Activated CD4-positive, alpha-beta T cell treated with anti-CD3 and anti-CD28 coated beads, Interleukin-2, amount 10 ng/mL, durations not matched to agents 7 days and 5 days (primary cell): ENCODE data around the gene STAT5A. TPM values are rescaled to one million over a fixed set of nuclear protein-coding genes. Genes with fewer than 3 reads are reported as not detected.
A peak's percentile ranks its signal among the peaks of the same experiment; 100 is the strongest.

Experiments
- CTCF ChIA-PET: fragments of 350-600 bp; sonication (Branson Sonifier 250); formaldehyde crosslinking; loops from one replicate; lab custom pipeline; 2021; ENCODE audit warnings: antibody characterized with exemption; lab: Charles Lee
- POLR2A ChIA-PET: fragments of 350-600 bp; sonication (Branson Sonifier 250); formaldehyde crosslinking; loops from one replicate; lab custom pipeline; 2021; ENCODE audit warnings: antibody characterized with exemption; lab: Charles Lee
- DNase-seq: peaks from one replicate; pipeline ENCODE4 v3.0.0-alpha.2; 2020
- H3K27ac Mint-ChIP-seq: one replicate; pipeline ENCODE4 v1.8.0; 2021; ENCODE audit warnings: mild to moderate bottlenecking, moderate library complexity, mixed read lengths
- H3K27me3 Mint-ChIP-seq: one replicate; pipeline ENCODE4 v1.8.0; 2021; ENCODE audit warnings: mixed read lengths
- H3K36me3 Mint-ChIP-seq: one replicate; pipeline ENCODE4 v1.8.0; 2021; ENCODE audit warnings: low read depth, mixed read lengths
- H3K4me1 Mint-ChIP-seq: one replicate; pipeline ENCODE4 v1.8.0; 2021; ENCODE audit warnings: mixed read lengths
- H3K4me3 Mint-ChIP-seq: one replicate; pipeline ENCODE4 v1.8.0; 2021; ENCODE audit warnings: mild to moderate bottlenecking, moderate library complexity, mixed read lengths
- H3K9me3 Mint-ChIP-seq: one replicate; pipeline ENCODE4 v1.8.0; 2021; ENCODE audit warnings: mixed read lengths
- total RNA-seq, 2 experiments: library from RNA; stranded (reverse); gene quantifications; one replicate each; pipeline ENCODE4 v1.2.3, GENCODE V29; 2021

Gene STAT5A
- total RNA-seq, 2 experiments from 2014 or later = 99.5 to 108 TPM

- no peak for DNase-seq
- Mint-ChIP-seq H3K36me3 (peaks cover 13% of the 10 kb centered on the region), H3K4me1 (peaks cover 33% of the 10 kb centered on the region), H3K27ac (peak overlapping the region; percentile 85), H3K9me3 (no peaks in the 10 kb centered on the region), H3K27me3 (no peaks in the 10 kb centered on the region), H3K4me3 (peak overlapping the region; percentile 72)
- CTCF ChIA-PET = interaction anchor here (0.6 to 1.4 kb wide), 6 partner anchors 10 to 163 kb away, joined by 3 to 4 read pairs (median 3); no protein-coding TSS in a partner anchor
- POLR2A ChIA-PET = interaction anchor here (0.6 kb wide), 1 partner anchor 111 kb away, joined by 4 read pairs; the partner anchor contains the start of gene STAT3
These were observed 11.0 kb upstream of the STAT5A start for GRCh38 chr17:42277342-42277712.

GRCh38 chr17:42279776-42280630 is 8.3 kb upstream of the STAT5A start:
- CTCF ChIA-PET = interaction anchor here (0.7 to 1.0 kb wide), 2 partner anchors 123 to 133 kb away, joined by 3 read pairs; no protein-coding TSS in a partner anchor
- Mint-ChIP-seq H3K36me3 (peaks cover 4% of the 10 kb centered on the region), H3K9me3 (no peaks in the 10 kb centered on the region), H3K27me3 (no peaks in the 10 kb centered on the region), H3K27ac (no peak overlapping the region), H3K4me1 (peaks cover 19% of the 10 kb centered on the region), H3K4me3 (no peak overlapping the region)
- DNase-seq = no peak
- POLR2A ChIA-PET = no interaction called here

- H3K27me3 Mint-ChIP-seq = no peaks in the 10 kb centered on the region
These were observed 6.7 kb upstream of the STAT5A start for GRCh38 chr17:42281571-42282096.

DNA sequence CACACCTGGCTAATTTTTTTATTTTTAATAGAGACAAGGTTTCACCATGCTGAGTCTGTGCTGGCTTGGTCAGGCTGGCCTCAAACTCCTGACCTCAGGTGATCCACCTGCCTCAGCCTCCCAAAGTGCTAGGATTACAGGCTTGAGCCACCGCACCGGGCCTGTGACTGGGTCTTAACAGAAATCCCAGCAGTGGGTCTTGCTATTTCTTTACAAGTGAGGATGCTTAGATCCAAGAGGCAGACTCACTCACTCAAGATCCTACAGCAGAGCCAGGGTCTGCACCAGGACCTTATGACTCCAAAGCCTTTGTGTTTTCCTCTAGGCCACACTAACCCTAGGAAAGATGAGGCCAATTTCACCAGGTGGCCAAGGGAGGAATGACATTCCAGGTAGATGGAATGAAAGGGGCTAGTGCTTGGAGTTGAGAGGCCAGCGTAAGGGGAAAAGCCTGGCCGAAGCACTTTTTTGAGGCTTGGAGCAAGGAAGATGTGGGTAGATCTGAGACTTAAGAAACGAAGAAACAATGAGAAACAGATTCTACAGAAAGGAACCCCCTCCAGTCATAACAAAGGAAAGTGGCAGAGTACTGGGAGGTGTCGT is 5.7 kb upstream of the STAT5A start:
- Mint-ChIP-seq H3K9me3 (no peaks in the 10 kb centered on the region), H3K4me1 (peaks cover 30% of the 10 kb centered on the region), H3K4me3 (no peak overlapping the region), H3K27ac (no peak overlapping the region), H3K27me3 (no peaks in the 10 kb centered on the region), H3K36me3 (peaks cover under 1% of the 10 kb centered on the region)
- POLR2A ChIA-PET = no interaction called here
- CTCF ChIA-PET = no interaction called here
- no peak for DNase-seq

More at GRCh38 chr17:42281571-42282096, 6.7 kb upstream of the STAT5A start:
- no peak for DNase-seq
- CTCF ChIA-PET = interaction anchor here (0.9 kb wide), 1 partner anchor 41 kb away, joined by 3 read pairs; no protein-coding TSS in a partner anchor
- Mint-ChIP-seq H3K36me3 (no peaks in the 10 kb centered on the region), H3K9me3 (no peaks in the 10 kb centered on the region), H3K4me1 (peaks cover 28% of the 10 kb centered on the region), H3K4me3 (no peak overlapping the region), H3K27ac (no peak overlapping the region)
- POLR2A ChIA-PET = no interaction called here

DNA sequence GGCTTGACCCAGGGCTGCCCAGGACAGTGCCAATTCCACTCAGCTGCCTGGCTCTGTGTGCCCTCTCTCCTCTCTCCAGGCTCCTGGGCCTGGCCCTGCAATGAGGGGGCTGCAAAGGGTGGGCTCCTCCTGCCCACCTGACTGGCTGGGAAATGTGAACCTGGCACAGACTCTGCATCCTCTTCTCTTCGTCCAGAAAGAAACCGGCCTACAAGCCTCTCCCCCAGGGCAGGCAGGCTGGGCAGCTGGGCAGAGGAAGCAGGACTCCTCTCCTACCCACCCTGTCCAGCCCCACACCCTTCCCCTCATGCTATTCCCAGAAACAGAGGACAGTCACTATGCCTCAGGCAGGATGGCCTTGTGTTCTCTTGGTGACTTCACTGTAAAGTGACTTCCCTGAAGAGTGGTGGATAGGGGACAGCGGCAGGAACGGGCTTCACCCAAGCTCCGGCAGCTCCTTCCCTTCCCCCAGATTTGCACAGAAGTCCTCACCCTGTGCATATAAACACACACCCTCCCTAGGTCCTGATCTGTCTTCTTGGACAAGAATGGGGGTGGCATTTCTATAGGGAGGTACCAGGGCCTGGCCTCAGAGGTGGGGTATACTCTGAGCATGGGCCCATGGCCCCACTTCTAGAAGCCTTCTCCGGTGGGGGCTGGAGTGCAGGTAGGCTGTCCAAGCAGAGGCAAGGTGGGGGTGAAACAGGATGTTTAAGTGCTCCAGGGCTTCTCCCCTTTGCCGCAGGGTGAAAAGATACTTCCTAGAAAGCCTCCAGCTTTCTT is 4.9 kb upstream of the STAT5A start:
- no peak overlapping the region for H3K27ac Mint-ChIP-seq
- ChIA-PET POLR2A (no interaction called here), CTCF (interaction anchor here (1.0 to 1.5 kb wide), 2 partner anchors 9 to 12 kb away, joined by 3 to 4 read pairs; no protein-coding TSS in a partner anchor)
- H3K9me3 Mint-ChIP-seq = no peaks in the 10 kb centered on the region
- H3K36me3 Mint-ChIP-seq = peaks cover 3% of the 10 kb centered on the region
- H3K4me1 Mint-ChIP-seq = peaks cover 30% of the 10 kb centered on the region
- no peak overlapping the region for H3K4me3 Mint-ChIP-seq
- H3K27me3 Mint-ChIP-seq = no peaks in the 10 kb centered on the region
- DNase-seq = no peak

- Mint-ChIP-seq H3K36me3 (peaks cover 4% of the 10 kb centered on the region), H3K4me3 (no peak overlapping the region), H3K27me3 (no peaks in the 10 kb centered on the region), H3K9me3 (no peaks in the 10 kb centered on the region), H3K27ac (peak overlapping the region; percentile 31), H3K4me1 (peaks cover 31% of the 10 kb centered on the region)
- POLR2A ChIA-PET = no interaction called here
- no peak for DNase-seq
- CTCF ChIA-PET = interaction anchor here (1.0 to 1.5 kb wide), 2 partner anchors 9 to 13 kb away, joined by 3 to 4 read pairs; no protein-coding TSS in a partner anchor
These were observed 4.3 kb upstream of the STAT5A start for GRCh38 chr17:42284024-42284369.

DNA sequence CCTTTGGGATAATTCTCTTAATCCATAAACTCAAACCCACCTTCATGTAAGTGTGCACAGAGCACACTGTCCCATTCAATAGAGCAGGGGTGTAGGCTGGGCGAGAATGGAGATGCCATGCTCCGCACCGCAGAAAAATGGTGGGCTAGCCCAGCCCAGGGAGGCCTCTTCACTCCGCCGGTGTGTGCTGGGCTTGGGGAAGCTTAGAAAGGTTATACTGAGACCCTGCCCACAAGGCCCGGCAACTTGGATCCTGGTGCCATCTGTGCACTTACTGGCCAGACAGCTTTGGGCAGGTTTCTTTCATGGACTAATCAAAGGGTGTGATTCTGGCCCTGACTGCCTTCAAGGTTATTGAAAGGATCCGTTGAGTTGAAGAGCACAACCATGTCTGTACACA is 3.7 kb upstream of the STAT5A start:
- Mint-ChIP-seq H3K9me3 (no peaks in the 10 kb centered on the region), H3K27me3 (no peaks in the 10 kb centered on the region), H3K36me3 (peaks cover 5% of the 10 kb centered on the region), H3K27ac (no peak overlapping the region), H3K4me1 (peaks cover 35% of the 10 kb centered on the region), H3K4me3 (no peak overlapping the region)
- ChIA-PET CTCF (interaction anchor here (0.7 to 3.6 kb wide), 3 partner anchors 10 to 103 kb away, joined by 3 to 11 read pairs (median 4); no protein-coding TSS in a partner anchor), POLR2A (no interaction called here)
- no peak for DNase-seq

DNA sequence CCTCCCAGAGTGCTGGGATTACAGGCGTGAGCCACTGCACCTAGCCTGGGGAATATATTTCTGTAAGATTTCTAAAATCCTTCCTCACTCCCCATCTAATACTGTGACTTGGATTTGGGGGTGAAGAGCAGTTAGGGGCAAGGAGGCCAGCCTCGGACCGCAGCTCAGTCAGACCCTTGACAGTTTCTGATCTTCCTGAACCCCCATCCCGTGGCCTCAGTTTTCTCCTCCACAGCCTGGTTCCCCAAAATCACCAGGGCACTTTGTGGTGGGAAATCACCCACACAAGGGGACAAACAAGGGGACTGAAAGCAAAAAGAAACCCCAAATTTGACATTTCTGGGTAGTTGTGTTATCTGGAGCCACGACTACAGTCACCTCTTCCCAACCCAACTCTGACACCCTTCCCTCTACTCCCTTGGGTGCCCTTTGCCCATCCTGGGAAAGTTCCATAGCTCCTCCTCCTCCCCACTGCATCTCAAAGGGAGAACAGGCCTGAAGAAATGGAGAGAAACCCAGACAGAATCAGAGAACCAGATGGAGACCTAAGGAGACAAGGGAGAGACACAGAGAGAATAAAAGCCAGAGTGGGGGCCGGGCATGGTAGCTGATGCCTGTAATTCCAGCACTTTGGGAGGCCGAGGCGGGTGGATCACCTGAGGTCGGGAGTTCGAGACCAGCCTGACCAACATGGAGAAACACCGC is 2.8 kb upstream of the STAT5A start:
- Mint-ChIP-seq H3K27ac (no peak overlapping the region), H3K36me3 (peaks cover 10% of the 10 kb centered on the region), H3K9me3 (no peaks in the 10 kb centered on the region), H3K4me1 (peaks cover 45% of the 10 kb centered on the region), H3K27me3 (no peaks in the 10 kb centered on the region), H3K4me3 (no peak overlapping the region)
- ChIA-PET CTCF (interaction anchor here (0.7 to 3.6 kb wide), 4 partner anchors 11 to 321 kb away, joined by 3 to 11 read pairs (median 4); no protein-coding TSS in a partner anchor), POLR2A (no interaction called here)
- DNase-seq = no peak

- peak overlapping the region; percentile 93 for H3K27ac Mint-ChIP-seq
- H3K4me1 Mint-ChIP-seq = peaks cover 52% of the 10 kb centered on the region
- H3K9me3 Mint-ChIP-seq = no peaks in the 10 kb centered on the region
- peaks cover 19% of the 10 kb centered on the region for H3K36me3 Mint-ChIP-seq
- DNase-seq = no peak
- POLR2A ChIA-PET = interaction anchor here (0.6 kb wide), 1 partner anchor 64 kb away, joined by 3 read pairs; no protein-coding TSS in a partner anchor
- no peaks in the 10 kb centered on the region for H3K27me3 Mint-ChIP-seq
- H3K4me3 Mint-ChIP-seq = peak overlapping the region; percentile 88
- CTCF ChIA-PET = interaction anchor here (0.6 to 3.6 kb wide), 7 partner anchors 8 to 375 kb away, joined by 3 to 11 read pairs (median 3); no protein-coding TSS in a partner anchor
These were observed 1.7 kb upstream of the STAT5A start for GRCh38 chr17:42286411-42287221.

GRCh38 chr17:42287305-42287976 is 857 bp upstream of the STAT5A start:
- ChIA-PET CTCF (interaction anchor here (0.6 to 3.6 kb wide), 7 partner anchors 9 to 376 kb away, joined by 3 to 11 read pairs (median 4); no protein-coding TSS in a partner anchor), POLR2A (interaction anchor here (0.6 kb wide), 1 partner anchor 65 kb away, joined by 3 read pairs; no protein-coding TSS in a partner anchor)
- Mint-ChIP-seq H3K27me3 (no peaks in the 10 kb centered on the region), H3K36me3 (peaks cover 22% of the 10 kb centered on the region), H3K4me1 (peaks cover 55% of the 10 kb centered on the region), H3K9me3 (no peaks in the 10 kb centered on the region), H3K27ac (peak overlapping the region; percentile 93), H3K4me3 (peak overlapping the region; percentile 88)
- DNase-seq = peak; percentile 30
